PC-9 (cell line): Measurements from ENCODE around the gene CETN2. TPM values are rescaled to one million over a fixed set of nuclear protein-coding genes. Genes with fewer than 3 reads are reported as not detected.
A peak's percentile ranks its signal among the peaks of the same experiment; 100 is the strongest.

Experiments
- BruUV-seq: library from RNA; stranded (reverse); fragments of 400-500 nt; replicated peaks from 2 replicates; lab custom pipeline; 2021; lab: Mats Ljungman, UMichigan
- CTCF ChIA-PET: fragments of 300-600 bp; sonication (Branson Sonifier 250); formaldehyde crosslinking; loops from one replicate; lab custom pipeline; 2022; ENCODE audit warnings: antibody characterized with exemption; lab: Charles Lee
- POLR2A ChIA-PET: fragments of 300-600 bp; sonication (Branson Sonifier 250); formaldehyde crosslinking; loops from one replicate; lab custom pipeline; 2022; ENCODE audit warnings: antibody characterized with exemption; ENCODE audit not compliant: unreplicated experiment; lab: Charles Lee
- DNase-seq, 2 experiments: peaks; one replicate each; pipeline versions ENCODE4 v3.0.0 to v3.0.0-alpha.2; 2015 to 2022; ENCODE audit warnings: mixed read lengths in 1 of 2
- H2AFZ ChIP-seq: fragments of 200-600 bp; sonication (generic); 2 replicates; pipeline ENCODE4 v1.8.1; 2017; ENCODE audit warnings: antibody characterized with exemption
- H3F3A ChIP-seq: fragments of 200-600 bp; sonication (generic); 2 replicates; pipeline ENCODE4 v1.8.1; 2017; ENCODE audit warnings: antibody characterized with exemption, mild to moderate bottlenecking, low read depth; ENCODE audit not compliant: insufficient read depth
- H3K27ac ChIP-seq: fragments of 200-600 bp; sonication (generic); 2 replicates; pipeline ENCODE4 v1.6.1; 2016; ENCODE audit warnings: mixed run types
- H3K27me3 ChIP-seq: fragments of 200-600 bp; sonication (generic); 2 replicates; pipeline ENCODE4 v1.6.1; 2016; ENCODE audit warnings: low read depth, mixed run types; ENCODE audit not compliant: insufficient read depth
- H3K36me3 ChIP-seq: fragments of 200-600 bp; sonication (generic); 2 replicates; pipeline ENCODE4 v1.6.1; 2016; ENCODE audit warnings: low read depth, mixed run types
- H3K4me1 ChIP-seq: fragments of 200-600 bp; sonication (generic); replicated peaks from 2 replicates; pipeline ENCODE4 v1.6.1; 2016; ENCODE audit warnings: mixed run types; ENCODE audit not compliant: insufficient read depth
- H3K4me2 ChIP-seq: fragments of 200-600 bp; sonication (generic); 2 replicates; pipeline ENCODE4 v1.6.1; 2017; ENCODE audit warnings: mixed run types
- H3K4me3 ChIP-seq: fragments of 200-600 bp; sonication (generic); 2 replicates; pipeline ENCODE4 v1.6.1; 2016; ENCODE audit warnings: mixed run types
- H3K79me2 ChIP-seq: fragments of 200-600 bp; sonication (generic); 2 replicates; pipeline ENCODE4 v1.6.1; 2017; ENCODE audit warnings: low read depth, mixed run types
- H3K9me2 ChIP-seq: fragments of 200-600 bp; sonication (generic); 2 replicates; pipeline ENCODE4 v1.8.1; 2017; ENCODE audit warnings: mild to moderate bottlenecking; ENCODE audit not compliant: insufficient read depth
- H3K9me3 ChIP-seq: fragments of 200-600 bp; sonication (generic); 2 replicates; pipeline ENCODE4 v1.8.1; 2016; ENCODE audit warnings: low read depth; ENCODE audit not compliant: insufficient read depth
- H4K20me1 ChIP-seq: fragments of 200-600 bp; sonication (generic); 2 replicates; pipeline ENCODE4 v1.8.1; 2017; ENCODE audit not compliant: insufficient read depth
- CTCF ChIP-seq: fragments of 200-600 bp; sonication (generic); conservative IDR thresholded peaks from 2 replicates; pipeline ENCODE4 v1.6.1; 2017; ENCODE audit warnings: mixed run types, antibody characterized with exemption, mild to moderate bottlenecking, moderate library complexity
- EZH2 ChIP-seq: fragments of 200-600 bp; sonication (generic); IDR thresholded peaks from 2 replicates; pipeline ENCODE4 v1.8.0; 2017; ENCODE audit warnings: antibody characterized with exemption, low read depth
- intact Hi-C: fragments of 100-400 bp; cut with micrococcal nuclease; formaldehyde crosslinking; loops from one replicate; pipeline ENCODE4 v1.10.0; 2022; ENCODE audit not compliant: unreplicated experiment
- total RNA-seq: library from RNA; stranded (reverse); gene quantifications from 2 replicates; pipeline ENCODE4 v1.2.3, GENCODE V29; 2021

CETN2 gene
- total RNA-seq, 1 experiment from 2014 or later: 78.6 TPM

GRCh38 chrX:152865232-152865920, 34.8 kb upstream of the CETN2 start:
- H3F3A ChIP-seq: peaks cover 9% of the 10 kb centered on the region; the same call in 1 of the 2 replicates
- BruUV-seq: no TSS peak
- no peaks in the 10 kb centered on the region for H3K27me3 ChIP-seq
- no peaks in the 10 kb centered on the region for H3K9me2 ChIP-seq
- intact Hi-C loops: no loop called here
- H3K4me3 ChIP-seq: no peak overlapping the region
- no peaks in the 10 kb centered on the region for H3K9me3 ChIP-seq
- CTCF ChIA-PET: no interaction called here
- H3K4me1 ChIP-seq: peaks cover 12% of the 10 kb centered on the region
- no peak overlapping the region for H3K4me2 ChIP-seq
- H3K27ac ChIP-seq: no peak overlapping the region
- no peak overlapping the region for H2AFZ ChIP-seq
- H4K20me1 ChIP-seq: 0 out of 2 replicates have a peak, but pooled peaks cover 4% of the 10 kb centered on the region
- H3K79me2 ChIP-seq: no peaks in the 10 kb centered on the region
- TF ChIP-seq EZH2 (no peak), CTCF (no peak)
- POLR2A ChIA-PET: interaction anchor here (0.6 kb wide), 1 partner anchor 734 kb away, joined by 13 read pairs; no protein-coding TSS in a partner anchor
- H3K36me3 ChIP-seq: peaks cover 53% of the 10 kb centered on the region
- no peak for DNase-seq

GRCh38 chrX:152861826-152862225, 31.3 kb upstream of the CETN2 start:
- Histone ChIP-seq H2AFZ (no peak overlapping the region), H3K27ac (no peak overlapping the region), H4K20me1 (peaks cover 7% of the 10 kb centered on the region; the same call in 1 of the 2 replicates), H3K27me3 (no peaks in the 10 kb centered on the region), H3K9me2 (no peaks in the 10 kb centered on the region), H3K4me3 (no peak overlapping the region), H3K9me3 (no peaks in the 10 kb centered on the region), H3K4me1 (peaks cover 18% of the 10 kb centered on the region), H3K79me2 (no peaks in the 10 kb centered on the region), H3K4me2 (no peak overlapping the region), H3K36me3 (peaks cover 52% of the 10 kb centered on the region), H3F3A (peaks cover 16% of the 10 kb centered on the region; the same call in 1 of the 2 replicates)
- CTCF ChIA-PET: no interaction called here
- POLR2A ChIA-PET: no interaction called here
- no peak for TF ChIP-seq EZH2
- TF ChIP-seq CTCF: no peak
- BruUV-seq: no TSS peak
- no peak for DNase-seq
- intact Hi-C loops: loop anchor here (2.0 kb wide), 1 partner anchor 33 kb away; no protein-coding TSS in a partner anchor

GRCh38 chrX:152861116-152861515, 30.6 kb upstream of the CETN2 start:
- DNase-seq: peak; percentile 38 to 90
- peaks cover 49% of the 10 kb centered on the region for H3K36me3 ChIP-seq
- H3K4me2 ChIP-seq: peak overlapping the region; percentile 12; the same call in 1 of the 2 replicates
- intact Hi-C loops: loop anchor here (2.0 kb wide), 1 partner anchor 34 kb away; no protein-coding TSS in a partner anchor
- no TSS peak for BruUV-seq
- H2AFZ ChIP-seq: no peak overlapping the region
- POLR2A ChIA-PET: no interaction called here
- H3K9me3 ChIP-seq: no peaks in the 10 kb centered on the region
- peaks cover 18% of the 10 kb centered on the region for H3K4me1 ChIP-seq
- H3F3A ChIP-seq: peaks cover 16% of the 10 kb centered on the region; the same call in 1 of the 2 replicates
- no peak overlapping the region for H3K4me3 ChIP-seq
- no peaks in the 10 kb centered on the region for H3K9me2 ChIP-seq
- no peaks in the 10 kb centered on the region for H3K79me2 ChIP-seq
- no peaks in the 10 kb centered on the region for H3K27me3 ChIP-seq
- 0 out of 2 replicates have a peak overlapping the region, but pooled peaks have one; percentile 1 for H3K27ac ChIP-seq
- H4K20me1 ChIP-seq: peaks cover 7% of the 10 kb centered on the region; the same call in 1 of the 2 replicates
- CTCF ChIA-PET: no interaction called here
- no peak for TF ChIP-seq EZH2
- no peak for TF ChIP-seq CTCF
